Mammary epithelial cell (primary cell): Measurements from ENCODE around the gene SNRK.

Experiments used
- CTCF ChIP-seq, 2 donors: IDR thresholded peaks in 1 of 2; conservative IDR thresholded peaks in 1 of 2; 2 replicates each; pipeline ENCODE4 v1.5.1; 2011 to 2012; ENCODE audit warnings: inconsistent platforms in 2 of 2, low read length in 2 of 2, mild to moderate bottlenecking in 2 of 2, control low read depth in 1 of 2, low read depth in 1 of 2; ENCODE audit not compliant: insufficient read depth in 1 of 2; ENCODE audit errors: extremely low read depth in 1 of 2
- EZH2 ChIP-seq: IDR thresholded peaks from 2 replicates; pipeline ENCODE4 v1.6.1; 2012; ENCODE audit warnings: low read length, inconsistent platforms, borderline replicate concordance

GRCh38 chr3:43364494-43364893, 78.2 kb downstream of the SNRK start:
- no peak for TF ChIP-seq CTCF (conservative IDR thresholded peaks at IDR 0.05 in 1 of 2, IDR thresholded peaks at IDR 0.05 in 1 of 2; ENCODE audit: extremely low read depth in 1 of 2, insufficient read depth in 1 of 2, low read depth in 1 of 2, low read length in 2 of 2)
- TF ChIP-seq EZH2 = no peak
